GM12872 (cell line): ENCODE measurements around the gene RIMS3.

ENCODE experiments used
- TF ChIP-seq, protein P1 (sequence below): IDR thresholded peaks from 3 replicates; pipeline ENCODE4 v1.5.1; 2011; ENCODE audit warnings: low read depth, mild to moderate bottlenecking, low read length, moderate library complexity; ENCODE audit not compliant: insufficient read depth

The RIMS3 gene

DNA sequence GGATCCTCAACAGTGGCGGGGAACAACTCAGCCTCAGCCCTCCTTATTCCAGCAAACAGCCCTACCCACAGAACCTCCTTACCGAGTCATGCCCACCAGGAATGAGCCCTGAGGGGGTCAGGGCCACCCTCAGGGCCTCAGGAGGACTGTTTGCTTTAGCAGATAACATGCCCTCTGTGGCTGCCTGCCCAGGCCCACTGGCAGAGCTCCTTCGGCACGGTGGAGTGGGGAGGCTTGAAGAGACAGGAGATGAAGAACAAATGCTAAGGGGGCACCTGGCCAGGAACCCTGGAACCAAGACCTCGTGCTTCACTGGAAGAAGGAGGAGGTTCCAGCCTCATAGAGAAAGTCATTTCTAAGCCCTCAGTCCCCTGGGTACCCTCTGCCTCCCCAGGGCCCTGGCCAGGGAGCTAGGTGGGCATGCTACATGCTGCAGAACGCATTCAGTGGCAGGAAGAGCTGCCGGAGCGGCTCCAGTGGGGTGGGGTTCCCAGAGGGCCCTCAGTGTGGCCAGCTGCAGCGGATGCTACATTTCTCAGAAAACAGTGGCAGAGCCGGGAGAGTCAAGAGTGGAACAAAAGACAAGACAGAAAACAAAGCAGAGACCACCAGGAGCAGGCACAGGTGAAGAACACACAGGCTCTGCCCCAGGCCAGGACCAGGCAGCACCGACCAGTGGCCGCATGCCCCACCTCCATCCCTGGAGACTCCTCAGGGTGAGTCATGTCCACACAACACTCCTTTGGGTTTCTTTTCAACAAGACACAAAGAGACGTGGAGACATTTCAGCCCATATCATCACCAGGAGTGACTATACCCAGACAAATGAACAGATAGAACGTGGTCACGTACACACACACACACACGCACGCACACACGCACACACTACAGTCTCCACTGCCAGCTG, 39.8 kb downstream of the RIMS3 start:
- TF ChIP-seq, protein P1, sequence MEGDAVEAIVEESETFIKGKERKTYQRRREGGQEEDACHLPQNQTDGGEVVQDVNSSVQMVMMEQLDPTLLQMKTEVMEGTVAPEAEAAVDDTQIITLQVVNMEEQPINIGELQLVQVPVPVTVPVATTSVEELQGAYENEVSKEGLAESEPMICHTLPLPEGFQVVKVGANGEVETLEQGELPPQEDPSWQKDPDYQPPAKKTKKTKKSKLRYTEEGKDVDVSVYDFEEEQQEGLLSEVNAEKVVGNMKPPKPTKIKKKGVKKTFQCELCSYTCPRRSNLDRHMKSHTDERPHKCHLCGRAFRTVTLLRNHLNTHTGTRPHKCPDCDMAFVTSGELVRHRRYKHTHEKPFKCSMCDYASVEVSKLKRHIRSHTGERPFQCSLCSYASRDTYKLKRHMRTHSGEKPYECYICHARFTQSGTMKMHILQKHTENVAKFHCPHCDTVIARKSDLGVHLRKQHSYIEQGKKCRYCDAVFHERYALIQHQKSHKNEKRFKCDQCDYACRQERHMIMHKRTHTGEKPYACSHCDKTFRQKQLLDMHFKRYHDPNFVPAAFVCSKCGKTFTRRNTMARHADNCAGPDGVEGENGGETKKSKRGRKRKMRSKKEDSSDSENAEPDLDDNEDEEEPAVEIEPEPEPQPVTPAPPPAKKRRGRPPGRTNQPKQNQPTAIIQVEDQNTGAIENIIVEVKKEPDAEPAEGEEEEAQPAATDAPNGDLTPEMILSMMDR: no peak

DNA sequence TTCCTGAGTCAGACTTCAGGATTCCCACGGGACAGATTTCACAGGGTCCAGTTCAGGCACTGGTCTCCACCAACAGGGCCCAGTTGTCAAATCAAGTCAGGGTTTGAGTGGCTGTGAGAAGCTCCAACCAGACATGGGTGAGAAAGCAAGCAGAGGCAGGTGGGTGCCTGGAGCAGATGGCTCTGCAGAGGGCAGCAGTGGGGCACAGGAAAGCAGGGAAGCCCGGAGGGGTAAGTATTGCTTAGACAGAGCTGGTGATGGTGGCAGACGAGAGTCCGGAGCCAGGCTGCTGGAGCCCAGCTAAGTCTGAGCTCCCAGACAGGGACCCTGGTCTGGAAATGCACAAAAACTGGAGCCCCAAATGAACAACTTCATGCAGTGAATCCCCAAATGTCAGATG, 40.4 kb downstream of the RIMS3 start:
- TF ChIP-seq, protein P1: peak; percentile 67

DNA sequence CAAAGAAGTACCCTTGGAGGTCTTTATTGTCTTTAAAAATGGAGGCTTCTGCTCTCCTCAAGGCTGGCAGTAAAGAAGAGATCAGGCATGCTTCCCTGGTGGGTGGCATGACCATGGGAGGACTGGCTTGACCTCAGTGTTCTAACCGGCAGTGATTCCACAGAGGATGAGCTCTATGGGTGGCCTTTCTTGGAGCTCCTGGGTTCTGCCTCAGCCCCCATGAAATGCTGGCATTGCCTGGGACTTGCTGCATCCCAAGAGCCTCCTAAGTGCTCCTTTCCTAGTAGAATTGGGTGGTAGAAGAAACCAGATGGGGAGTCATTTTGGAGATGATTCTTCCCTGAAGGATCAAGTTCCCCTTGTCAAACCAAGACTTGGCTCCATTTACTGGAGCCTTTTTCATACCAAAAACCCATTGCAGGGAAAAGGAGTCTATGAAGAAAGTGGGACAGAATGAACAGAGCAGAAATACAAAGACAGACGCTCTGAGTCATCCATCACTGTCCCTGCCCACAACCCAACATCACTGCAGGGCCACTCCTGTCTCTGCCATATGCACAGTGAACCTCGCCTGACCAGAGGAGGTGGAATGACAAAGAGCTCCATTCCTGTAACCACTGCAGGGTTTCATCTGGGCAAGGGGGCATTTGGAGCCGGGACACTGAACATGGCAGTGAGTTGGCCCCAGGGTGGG, 42.4 kb downstream of the RIMS3 start:
- TF ChIP-seq, protein P1: no peak

DNA sequence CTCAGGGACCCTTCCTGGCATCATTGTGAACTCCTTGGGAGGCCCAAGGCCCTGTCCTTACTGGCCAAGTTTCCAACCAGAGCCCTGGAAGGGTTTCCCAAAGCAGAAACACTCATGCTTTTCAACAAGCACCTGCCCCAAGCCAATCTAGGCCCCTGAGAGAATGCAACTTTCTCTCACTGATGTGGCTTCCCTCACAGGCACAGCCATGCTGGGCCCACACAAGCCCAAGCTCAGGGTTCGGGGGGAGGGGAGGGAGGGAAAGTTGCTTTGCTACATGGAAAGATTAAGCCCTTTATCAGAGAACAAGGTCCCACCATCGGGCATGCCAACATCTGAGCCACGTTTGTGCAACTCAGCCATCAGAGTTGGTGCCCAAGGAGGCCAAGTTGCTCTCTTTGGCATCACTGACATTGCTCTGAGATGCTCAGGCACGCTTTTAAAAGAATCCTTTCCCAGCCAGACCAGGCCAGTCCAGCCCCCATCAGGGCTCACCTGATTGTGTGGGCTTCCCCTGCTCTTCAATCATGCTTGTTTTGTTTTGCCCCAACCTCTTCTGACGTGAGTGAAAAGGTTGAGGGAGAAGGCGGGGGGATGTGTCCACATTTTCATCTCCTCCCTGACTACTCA, 43.5 kb downstream of the RIMS3 start:
- TF ChIP-seq, protein P1: no peak

DNA sequence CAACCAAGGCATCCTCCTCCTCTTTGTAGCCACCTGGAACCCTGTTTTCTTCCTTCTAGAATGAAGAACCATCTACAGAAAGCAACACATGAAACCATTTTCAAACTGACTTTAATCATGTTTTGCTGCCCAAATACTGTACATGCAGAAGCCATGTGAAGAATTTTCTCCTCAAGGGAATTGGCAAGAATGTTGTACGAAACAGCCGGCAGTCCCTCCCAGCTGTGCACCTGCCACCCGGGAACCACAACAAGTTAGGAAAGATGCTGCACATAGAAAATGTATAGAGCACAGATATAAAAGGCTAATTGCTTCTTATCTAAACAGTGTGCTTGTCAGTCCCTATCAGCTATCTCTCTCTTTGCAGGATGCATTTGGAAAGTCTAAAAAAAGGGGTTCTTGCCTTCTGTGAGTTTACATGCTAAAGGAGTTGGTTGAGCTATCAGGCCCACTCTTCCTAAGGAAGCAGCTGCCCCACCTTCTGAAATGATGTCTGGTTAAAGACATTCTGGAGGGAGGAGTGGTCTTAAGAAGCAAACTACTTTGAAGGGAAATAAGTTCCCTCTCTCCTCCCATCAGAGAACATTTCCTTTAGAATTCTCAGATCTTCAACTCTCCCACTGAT, 44.8 kb downstream of the RIMS3 start:
- TF ChIP-seq, protein P1: no peak

DNA sequence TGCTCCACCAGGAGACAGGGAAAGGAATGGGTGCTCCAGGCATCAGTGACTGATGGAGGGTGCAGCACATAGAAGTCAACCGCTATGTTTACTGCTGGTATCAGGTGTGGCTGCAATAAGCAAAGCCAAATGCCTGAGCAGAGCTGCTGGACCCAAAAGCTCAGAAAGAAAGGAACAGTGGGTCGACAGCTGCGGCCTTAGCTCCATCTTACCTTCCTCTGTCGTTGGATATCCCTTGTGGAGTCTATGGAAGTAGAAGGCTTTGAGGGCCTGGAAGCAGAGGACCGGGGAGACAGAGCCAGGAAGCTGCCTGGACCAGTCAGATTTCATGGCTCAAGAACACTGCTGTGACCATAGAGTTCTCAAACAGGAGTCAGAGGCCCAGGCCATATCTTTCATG, 45.3 kb downstream of the RIMS3 start:
- TF ChIP-seq, protein P1: no peak

DNA sequence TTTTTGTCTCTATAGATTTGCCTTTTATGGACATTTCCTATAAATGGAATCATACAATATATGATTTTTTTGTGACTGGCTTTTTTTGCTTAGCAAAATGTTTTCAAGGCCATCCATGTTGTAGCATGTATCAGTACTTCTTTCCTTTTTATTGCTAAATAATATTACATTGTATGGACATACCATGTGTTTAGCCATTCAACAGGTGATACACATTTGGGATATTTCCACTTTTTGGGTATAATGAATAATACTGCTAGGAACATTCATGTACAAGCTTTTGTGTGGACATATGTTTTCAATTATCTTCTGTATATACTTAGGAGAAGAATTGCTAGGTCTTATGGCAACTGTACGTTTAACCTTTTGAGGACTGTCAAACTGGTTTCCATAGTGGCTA, 47.4 kb downstream of the RIMS3 start:
- TF ChIP-seq, protein P1: no peak
